HL-60 (cell line): Measurements from ENCODE around the gene KLHDC8A.

Experiments used
- GABPA ChIP-seq: IDR thresholded peaks from 2 replicates; pipeline ENCODE4 v1.6.1; 2012; ENCODE audit warnings: low read depth
- POLR2AphosphoS5 ChIP-seq: IDR thresholded peaks from 2 replicates; pipeline ENCODE4 v1.6.1; 2012; ENCODE audit warnings: low read depth
- SPI1 ChIP-seq: IDR thresholded peaks from 2 replicates; pipeline ENCODE4 v1.6.1; 2012; ENCODE audit warnings: low read depth, mild to moderate bottlenecking, borderline replicate concordance
- TF ChIP-seq, protein P1 (sequence below): IDR thresholded peaks from one replicate; pipeline ENCODE4 v1.5.1; 2011; ENCODE audit warnings: low read length, control low read depth, inconsistent platforms; ENCODE audit not compliant: insufficient read depth
- TF ChIP-seq, protein P2 (sequence below): IDR thresholded peaks from 2 replicates; pipeline ENCODE4 v1.6.1; 2012; ENCODE audit warnings: low read depth; ENCODE audit not compliant: insufficient replicate concordance

DNA sequence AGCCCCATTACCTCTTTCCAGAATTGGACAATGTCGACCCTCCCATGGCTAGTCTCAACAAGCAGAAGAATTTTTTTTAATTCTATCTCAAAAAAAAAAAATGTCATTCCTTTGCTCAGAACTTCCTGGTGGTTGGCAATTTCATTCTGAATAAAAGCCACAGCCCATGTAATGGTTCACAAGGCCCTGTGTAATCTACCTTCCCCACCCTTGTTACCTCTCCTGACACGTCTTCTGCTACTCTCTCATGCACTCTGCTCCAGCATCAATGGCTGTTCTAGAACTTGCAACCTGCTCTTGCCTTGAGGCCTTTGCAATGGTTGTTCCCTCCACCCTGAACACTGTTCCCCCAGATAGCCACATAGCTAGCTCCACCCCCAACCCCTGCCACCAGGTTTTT is 60.6 kb downstream of the KLHDC8A start:
- TF ChIP-seq, protein P1, sequence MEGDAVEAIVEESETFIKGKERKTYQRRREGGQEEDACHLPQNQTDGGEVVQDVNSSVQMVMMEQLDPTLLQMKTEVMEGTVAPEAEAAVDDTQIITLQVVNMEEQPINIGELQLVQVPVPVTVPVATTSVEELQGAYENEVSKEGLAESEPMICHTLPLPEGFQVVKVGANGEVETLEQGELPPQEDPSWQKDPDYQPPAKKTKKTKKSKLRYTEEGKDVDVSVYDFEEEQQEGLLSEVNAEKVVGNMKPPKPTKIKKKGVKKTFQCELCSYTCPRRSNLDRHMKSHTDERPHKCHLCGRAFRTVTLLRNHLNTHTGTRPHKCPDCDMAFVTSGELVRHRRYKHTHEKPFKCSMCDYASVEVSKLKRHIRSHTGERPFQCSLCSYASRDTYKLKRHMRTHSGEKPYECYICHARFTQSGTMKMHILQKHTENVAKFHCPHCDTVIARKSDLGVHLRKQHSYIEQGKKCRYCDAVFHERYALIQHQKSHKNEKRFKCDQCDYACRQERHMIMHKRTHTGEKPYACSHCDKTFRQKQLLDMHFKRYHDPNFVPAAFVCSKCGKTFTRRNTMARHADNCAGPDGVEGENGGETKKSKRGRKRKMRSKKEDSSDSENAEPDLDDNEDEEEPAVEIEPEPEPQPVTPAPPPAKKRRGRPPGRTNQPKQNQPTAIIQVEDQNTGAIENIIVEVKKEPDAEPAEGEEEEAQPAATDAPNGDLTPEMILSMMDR, result no peak
- no peak for TF ChIP-seq SPI1
- no peak for TF ChIP-seq GABPA
- TF ChIP-seq POLR2AphosphoS5, result no peak
- TF ChIP-seq, protein P2, sequence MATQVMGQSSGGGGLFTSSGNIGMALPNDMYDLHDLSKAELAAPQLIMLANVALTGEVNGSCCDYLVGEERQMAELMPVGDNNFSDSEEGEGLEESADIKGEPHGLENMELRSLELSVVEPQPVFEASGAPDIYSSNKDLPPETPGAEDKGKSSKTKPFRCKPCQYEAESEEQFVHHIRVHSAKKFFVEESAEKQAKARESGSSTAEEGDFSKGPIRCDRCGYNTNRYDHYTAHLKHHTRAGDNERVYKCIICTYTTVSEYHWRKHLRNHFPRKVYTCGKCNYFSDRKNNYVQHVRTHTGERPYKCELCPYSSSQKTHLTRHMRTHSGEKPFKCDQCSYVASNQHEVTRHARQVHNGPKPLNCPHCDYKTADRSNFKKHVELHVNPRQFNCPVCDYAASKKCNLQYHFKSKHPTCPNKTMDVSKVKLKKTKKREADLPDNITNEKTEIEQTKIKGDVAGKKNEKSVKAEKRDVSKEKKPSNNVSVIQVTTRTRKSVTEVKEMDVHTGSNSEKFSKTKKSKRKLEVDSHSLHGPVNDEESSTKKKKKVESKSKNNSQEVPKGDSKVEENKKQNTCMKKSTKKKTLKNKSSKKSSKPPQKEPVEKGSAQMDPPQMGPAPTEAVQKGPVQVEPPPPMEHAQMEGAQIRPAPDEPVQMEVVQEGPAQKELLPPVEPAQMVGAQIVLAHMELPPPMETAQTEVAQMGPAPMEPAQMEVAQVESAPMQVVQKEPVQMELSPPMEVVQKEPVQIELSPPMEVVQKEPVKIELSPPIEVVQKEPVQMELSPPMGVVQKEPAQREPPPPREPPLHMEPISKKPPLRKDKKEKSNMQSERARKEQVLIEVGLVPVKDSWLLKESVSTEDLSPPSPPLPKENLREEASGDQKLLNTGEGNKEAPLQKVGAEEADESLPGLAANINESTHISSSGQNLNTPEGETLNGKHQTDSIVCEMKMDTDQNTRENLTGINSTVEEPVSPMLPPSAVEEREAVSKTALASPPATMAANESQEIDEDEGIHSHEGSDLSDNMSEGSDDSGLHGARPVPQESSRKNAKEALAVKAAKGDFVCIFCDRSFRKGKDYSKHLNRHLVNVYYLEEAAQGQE, result no peak
